Coronary artery (tissue), 2 donors: ENCODE data around the gene ELOVL4.

Source experiments
- DNase-seq: peaks from one replicate; pipeline ENCODE4 v3.0.0-alpha.2; 2017; ENCODE audit warnings: low spot score
- H3K27ac ChIP-seq, 2 donors: fragments of 200-600 bp; sonication (generic); one replicate each; pipeline ENCODE4 v1.5.1; 2016 to 2019
- H3K4me3 ChIP-seq: fragments of 200-600 bp; sonication (generic); 2 replicates; pipeline ENCODE4 v1.5.1; 2016; ENCODE audit warnings: mild to moderate bottlenecking, moderate library complexity
- TF ChIP-seq, protein P1 (sequence below): fragments of 200-600 bp; sonication (generic); IDR thresholded peaks from one replicate; pipeline ENCODE4 v1.5.1; 2019; ENCODE audit warnings: antibody characterized with exemption

ELOVL4 gene

GRCh38 chr6:79922018-79922417 lies 25.3 kb downstream of the ELOVL4 start:
- H3K4me3 ChIP-seq = no peak overlapping the region

GRCh38 chr6:79913369-79913768 lies 34.0 kb downstream of the ELOVL4 start:
- Histone ChIP-seq H3K27ac (no peak overlapping the region), H3K4me3 (no peak overlapping the region)
- TF ChIP-seq, protein P1, sequence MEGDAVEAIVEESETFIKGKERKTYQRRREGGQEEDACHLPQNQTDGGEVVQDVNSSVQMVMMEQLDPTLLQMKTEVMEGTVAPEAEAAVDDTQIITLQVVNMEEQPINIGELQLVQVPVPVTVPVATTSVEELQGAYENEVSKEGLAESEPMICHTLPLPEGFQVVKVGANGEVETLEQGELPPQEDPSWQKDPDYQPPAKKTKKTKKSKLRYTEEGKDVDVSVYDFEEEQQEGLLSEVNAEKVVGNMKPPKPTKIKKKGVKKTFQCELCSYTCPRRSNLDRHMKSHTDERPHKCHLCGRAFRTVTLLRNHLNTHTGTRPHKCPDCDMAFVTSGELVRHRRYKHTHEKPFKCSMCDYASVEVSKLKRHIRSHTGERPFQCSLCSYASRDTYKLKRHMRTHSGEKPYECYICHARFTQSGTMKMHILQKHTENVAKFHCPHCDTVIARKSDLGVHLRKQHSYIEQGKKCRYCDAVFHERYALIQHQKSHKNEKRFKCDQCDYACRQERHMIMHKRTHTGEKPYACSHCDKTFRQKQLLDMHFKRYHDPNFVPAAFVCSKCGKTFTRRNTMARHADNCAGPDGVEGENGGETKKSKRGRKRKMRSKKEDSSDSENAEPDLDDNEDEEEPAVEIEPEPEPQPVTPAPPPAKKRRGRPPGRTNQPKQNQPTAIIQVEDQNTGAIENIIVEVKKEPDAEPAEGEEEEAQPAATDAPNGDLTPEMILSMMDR = no peak
- DNase-seq = no peak

More at GRCh38 chr6:79922018-79922417, 25.3 kb downstream of the ELOVL4 start:
- DNase-seq = no peak
- no peak overlapping the region for H3K27ac ChIP-seq
- TF ChIP-seq, protein P1 = no peak

GRCh38 chr6:79911992-79912391 lies 35.4 kb downstream of the ELOVL4 start:
- TF ChIP-seq, protein P1 = no peak
- no peak overlapping the region for H3K4me3 ChIP-seq
- no peak for DNase-seq
- H3K27ac ChIP-seq = no peak overlapping the region

DNA sequence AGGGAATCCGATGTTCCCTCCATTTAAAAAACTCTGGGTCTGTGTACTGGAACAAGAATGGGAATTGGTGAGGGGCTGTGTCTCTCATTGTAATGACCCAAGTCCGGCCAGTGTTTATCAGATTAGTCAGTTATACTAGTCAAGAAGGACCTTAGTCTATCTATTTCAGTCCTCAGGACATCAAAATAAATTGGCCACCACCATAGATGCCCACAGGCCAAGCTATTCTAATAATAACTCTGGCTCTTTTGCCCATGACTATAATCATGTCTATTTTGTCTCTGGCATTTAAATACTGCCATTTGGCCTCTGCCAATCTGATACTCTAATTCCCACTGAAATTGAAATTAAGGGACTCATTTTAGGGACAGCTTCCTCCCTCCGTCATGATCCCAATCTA lies 37.8 kb downstream of the ELOVL4 start:
- TF ChIP-seq, protein P1 = no peak
- Histone ChIP-seq H3K27ac (no peak overlapping the region), H3K4me3 (no peak overlapping the region)
- no peak for DNase-seq

DNA sequence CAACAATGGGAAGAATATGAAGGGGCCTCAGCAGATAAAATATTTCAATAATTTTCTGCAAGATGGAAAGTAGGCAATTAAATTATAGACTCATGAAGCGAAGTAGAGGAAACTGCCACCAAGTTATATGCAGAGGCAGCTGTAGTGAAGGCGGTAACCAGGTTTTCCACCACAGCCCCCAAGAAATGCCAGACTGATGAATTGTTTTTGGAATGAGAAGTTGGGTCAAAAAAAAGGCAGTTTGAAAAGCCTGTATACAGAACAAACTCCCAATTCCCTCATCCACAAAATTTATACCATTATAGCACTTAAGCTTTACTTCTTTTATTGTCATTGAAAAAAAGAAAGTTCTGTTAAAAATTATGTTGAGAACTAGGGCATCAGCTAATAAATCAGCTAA lies 45.3 kb downstream of the ELOVL4 start:
- Histone ChIP-seq H3K27ac (no peak overlapping the region), H3K4me3 (no peak overlapping the region)
- TF ChIP-seq, protein P1 = no peak
- DNase-seq = no peak

- Histone ChIP-seq H3K4me3 (no peak overlapping the region), H3K27ac (no peak overlapping the region)
- DNase-seq = no peak
- TF ChIP-seq, protein P1 = no peak
Measured at GRCh38 chr6:79898076-79898475, 49.3 kb downstream of the ELOVL4 start.

GRCh38 chr6:79896075-79896449 lies 51.3 kb downstream of the ELOVL4 start:
- no peak overlapping the region for H3K27ac ChIP-seq
- DNase-seq = no peak
- TF ChIP-seq, protein P1 = no peak

More at GRCh38 chr6:79896075-79896449, 51.3 kb downstream of the ELOVL4 start:
- H3K4me3 ChIP-seq = no peak overlapping the region
